Fibroblast of villous mesenchyme (primary cell): ENCODE data around the gene EXOC3L4. TPM values are rescaled to one million over a fixed set of nuclear protein-coding genes. Genes with fewer than 3 reads are reported as not detected.

Experiments
- DNase-seq: peaks from one replicate; pipeline ENCODE4 v3.0.0-alpha.2; 2010; ENCODE audit warnings: low read depth
- H3K4me3 ChIP-seq: 2 replicates; pipeline ENCODE4 v1.5.1; 2011; ENCODE audit warnings: low read depth, mild to moderate bottlenecking, low read length
- total RNA-seq: library from RNA; depleted of rRNA; stranded (reverse); fragments of >200 nt; gene quantifications from 2 replicates; pipeline ENCODE4 v1.2.3, GENCODE V29; 2012
- TF ChIP-seq, protein P1 (sequence below): IDR thresholded peaks from 2 replicates; pipeline ENCODE4 v1.5.1; 2012; ENCODE audit warnings: low read depth, mild to moderate bottlenecking, low read length; ENCODE audit not compliant: insufficient read depth

EXOC3L4 gene
- total RNA-seq, 1 donor: not detected

DNA sequence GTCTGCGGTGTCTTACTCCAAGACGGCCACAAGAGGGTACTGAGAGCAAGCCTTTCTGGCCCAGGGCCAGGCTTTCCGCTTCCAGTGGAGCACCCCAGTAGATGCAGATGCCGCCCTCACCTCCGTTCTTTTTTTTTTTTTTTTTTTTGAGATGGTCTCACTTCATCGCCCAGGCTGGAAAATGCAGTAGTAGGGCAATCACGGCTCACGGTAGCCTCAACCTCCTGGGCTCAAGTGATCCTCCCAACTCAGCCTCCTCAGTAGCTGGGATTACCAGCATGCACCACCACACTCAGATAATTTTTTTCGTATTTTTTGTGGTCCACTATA is 16.1 kb upstream of the EXOC3L4 start:
- DNase-seq: peak; percentile 84
- TF ChIP-seq, protein P1, sequence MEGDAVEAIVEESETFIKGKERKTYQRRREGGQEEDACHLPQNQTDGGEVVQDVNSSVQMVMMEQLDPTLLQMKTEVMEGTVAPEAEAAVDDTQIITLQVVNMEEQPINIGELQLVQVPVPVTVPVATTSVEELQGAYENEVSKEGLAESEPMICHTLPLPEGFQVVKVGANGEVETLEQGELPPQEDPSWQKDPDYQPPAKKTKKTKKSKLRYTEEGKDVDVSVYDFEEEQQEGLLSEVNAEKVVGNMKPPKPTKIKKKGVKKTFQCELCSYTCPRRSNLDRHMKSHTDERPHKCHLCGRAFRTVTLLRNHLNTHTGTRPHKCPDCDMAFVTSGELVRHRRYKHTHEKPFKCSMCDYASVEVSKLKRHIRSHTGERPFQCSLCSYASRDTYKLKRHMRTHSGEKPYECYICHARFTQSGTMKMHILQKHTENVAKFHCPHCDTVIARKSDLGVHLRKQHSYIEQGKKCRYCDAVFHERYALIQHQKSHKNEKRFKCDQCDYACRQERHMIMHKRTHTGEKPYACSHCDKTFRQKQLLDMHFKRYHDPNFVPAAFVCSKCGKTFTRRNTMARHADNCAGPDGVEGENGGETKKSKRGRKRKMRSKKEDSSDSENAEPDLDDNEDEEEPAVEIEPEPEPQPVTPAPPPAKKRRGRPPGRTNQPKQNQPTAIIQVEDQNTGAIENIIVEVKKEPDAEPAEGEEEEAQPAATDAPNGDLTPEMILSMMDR: peak; percentile 84
- no peak overlapping the region for H3K4me3 ChIP-seq

DNA sequence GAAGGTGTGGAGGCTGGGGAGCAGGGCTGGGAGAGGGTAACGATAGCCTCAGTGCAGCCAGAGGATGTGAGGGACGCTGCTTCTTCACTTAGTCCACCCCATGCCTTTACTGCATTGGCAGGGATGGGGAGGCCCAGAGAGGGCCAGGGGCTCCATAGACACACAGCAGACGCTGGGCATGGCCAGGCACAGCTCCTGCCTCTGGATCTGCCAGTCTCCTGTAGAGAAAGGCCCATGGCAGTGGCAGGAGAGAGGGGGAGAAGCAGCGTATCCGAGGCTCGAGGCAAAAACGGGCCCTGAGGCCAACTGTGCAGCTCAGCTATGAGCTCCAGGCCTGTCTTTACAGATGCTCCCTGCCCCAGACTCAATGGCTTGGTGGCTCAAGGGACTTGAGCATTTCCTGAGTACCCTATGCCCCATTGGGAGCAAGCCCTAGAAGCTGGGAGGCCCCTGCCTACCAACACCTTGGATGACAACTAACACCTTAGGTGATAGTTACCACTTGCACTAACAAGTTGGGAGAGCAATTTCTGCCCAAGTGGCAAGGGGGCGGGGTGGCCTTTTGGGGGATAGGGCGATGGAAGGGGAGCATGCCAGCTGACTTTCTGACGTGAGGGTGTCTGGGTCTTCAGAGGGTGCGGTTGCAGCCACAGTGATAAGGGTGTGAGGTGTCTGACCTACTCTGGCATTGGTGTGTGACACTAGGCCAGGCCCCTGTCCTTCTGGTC is 15.5 kb upstream of the EXOC3L4 start:
- DNase-seq: no peak
- H3K4me3 ChIP-seq: no peak overlapping the region
- TF ChIP-seq, protein P1: no peak

- DNase-seq: no peak
- TF ChIP-seq, protein P1: no peak
- H3K4me3 ChIP-seq: no peak overlapping the region
Observed at GRCh38 chr14:103081951-103082350, 12.6 kb upstream of the EXOC3L4 start.

GRCh38 chr14:103084021-103084919 is 10.3 kb upstream of the EXOC3L4 start, which contains the start of gene LBHD2:
Gene LBHD2, plus strand, starts transcription at chr14:103084210. Its CDS starts 1,803 bp downstream, at chr14:103086013.
- DNase-seq: peak; percentile 25
- peak within 1 kb of the TSS; percentile 34 for H3K4me3 ChIP-seq

DNA sequence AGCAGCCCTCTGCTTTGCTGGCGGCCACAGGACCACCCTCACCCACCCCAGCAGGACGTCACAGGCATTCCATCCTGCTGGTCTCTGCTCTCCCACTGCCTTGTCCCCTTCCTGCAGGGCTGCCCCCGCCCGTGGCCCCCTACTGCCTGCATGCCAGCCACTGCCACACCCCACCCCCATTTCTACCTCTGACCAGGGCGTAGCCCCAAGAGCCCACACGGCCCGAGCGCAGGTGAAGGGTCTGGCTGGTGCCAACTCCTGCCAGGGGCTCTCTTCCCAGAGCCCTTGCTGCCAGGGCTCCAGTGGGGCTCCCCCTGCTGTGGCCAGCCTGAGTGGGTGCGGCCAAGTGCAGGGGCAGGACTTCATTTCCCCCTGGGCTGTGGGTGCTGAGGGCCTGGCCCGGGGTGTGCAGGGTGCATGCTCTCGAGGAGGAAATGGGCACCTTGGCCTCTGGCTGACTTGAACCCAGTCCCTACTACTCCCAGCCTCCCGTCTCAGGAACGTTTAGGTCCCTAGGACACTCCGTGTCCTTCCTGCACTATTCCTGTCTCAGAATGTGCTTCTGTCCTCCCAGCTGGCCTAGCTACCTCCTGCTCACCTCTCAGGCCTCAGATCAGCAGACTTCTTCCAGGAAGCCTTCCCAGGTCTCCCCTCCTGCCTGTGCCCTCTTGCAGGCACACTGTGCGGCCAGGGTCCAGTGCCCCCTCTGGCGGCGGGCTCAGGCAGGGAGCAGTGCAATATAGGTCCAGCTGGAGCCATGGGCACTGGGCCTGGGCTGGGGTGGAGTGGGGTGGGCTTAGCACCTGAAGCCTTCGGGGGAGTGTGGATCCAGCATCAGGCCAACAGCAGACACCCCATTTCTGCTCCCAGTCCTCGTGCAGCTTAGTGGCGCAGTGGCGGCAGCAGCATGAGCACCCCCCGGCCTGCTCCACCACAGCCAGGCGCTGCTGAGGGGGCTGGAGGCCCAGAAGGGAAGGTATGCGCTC is 9.1 kb upstream of the EXOC3L4 start:
- DNase-seq: no peak
- TF ChIP-seq, protein P1: peak; percentile 28
- no peak overlapping the region for H3K4me3 ChIP-seq

More at GRCh38 chr14:103084021-103084919, 10.3 kb upstream of the EXOC3L4 start, which contains the start of gene LBHD2:
- TF ChIP-seq, protein P1: no peak

GRCh38 chr14:103086771-103087342 is 7.7 kb upstream of the EXOC3L4 start:
- no peak for DNase-seq
- no peak overlapping the region for H3K4me3 ChIP-seq
- TF ChIP-seq, protein P1: no peak
